K562 (cell line): Measurements from ENCODE around the gene IL27RA. TPM values are rescaled to one million over a fixed set of nuclear protein-coding genes. Genes with fewer than 3 reads are reported as not detected.
A peak's percentile ranks its signal among the peaks of the same experiment; 100 is the strongest.

ENCODE experiments used
- BCL6 ChIP-seq: fragments of 250-450 bp; sonication (Bioruptor Pico); IDR thresholded peaks from 2 replicates; pipeline ENCODE4 v1.4.0; 2020
- HCFC1 ChIP-seq: IDR thresholded peaks from 2 replicates; pipeline ENCODE4 v1.6.1; 2012; ENCODE audit warnings: low read depth, low read length, improper control_type of control experiment
- HEY1 ChIP-seq: fragments of 250-450 bp; sonication (Bioruptor Pico); IDR thresholded peaks from 2 replicates; pipeline ENCODE4 v1.5.0; 2020; ENCODE audit warnings: mild to moderate bottlenecking, moderate library complexity, borderline replicate concordance
- HNRNPLL ChIP-seq: fragments of 200-400 bp; formaldehyde crosslinking; IDR thresholded peaks from 2 replicates; pipeline ENCODE4 v1.6.1; 2017; ENCODE audit warnings: low read length, low read depth, mild to moderate bottlenecking; ENCODE audit not compliant: poor library complexity, severe bottlenecking
- KDM2B ChIP-seq: fragments of 250-450 bp; sonication (Bioruptor Pico); IDR thresholded peaks from 2 replicates; pipeline ENCODE4 v1.8.0; 2021; ENCODE audit warnings: mild to moderate bottlenecking, moderate library complexity
- KLF1 ChIP-seq: fragments of 450-650 bp; IDR thresholded peaks from 2 replicates; pipeline ENCODE4 v1.6.1; 2016; ENCODE audit warnings: missing genetic modification characterization, missing compliant biosample characterization
- KLF10 ChIP-seq: fragments of 250-450 bp; sonication (Bioruptor Pico); IDR thresholded peaks from 2 replicates; pipeline ENCODE4 v1.6.1; 2021; ENCODE audit warnings: matching md5 sums
- MAFG ChIP-seq: fragments of 450-650 bp; conservative IDR thresholded peaks from 2 replicates; pipeline ENCODE4 v1.6.1; 2016; ENCODE audit warnings: missing genetic modification characterization, missing compliant biosample characterization
- NR3C1 ChIP-seq: sonication (generic); formaldehyde crosslinking; IDR thresholded peaks from 2 replicates; pipeline ENCODE4 v1.8.1; 2022; ENCODE audit warnings: missing genetic modification reagents
- SP1 ChIP-seq: sonication (generic); formaldehyde crosslinking; IDR thresholded peaks from 2 replicates; pipeline ENCODE4 v1.8.1; 2022; ENCODE audit warnings: mild to moderate bottlenecking, missing genetic modification reagents
- TEAD4 ChIP-seq, 2 experiments: sonication (generic) in 1 of 2; formaldehyde crosslinking in 1 of 2; IDR thresholded peaks; 2 replicates each; pipeline versions ENCODE4 v1.6.1 to v1.8.0; 2012 to 2022; ENCODE audit warnings: borderline replicate concordance in 1 of 2, inconsistent platforms in 1 of 2, low read length in 1 of 2, mild to moderate bottlenecking in 1 of 2, missing genetic modification reagents in 1 of 2
- ZNF347 ChIP-seq: fragments of 450-650 bp; formaldehyde crosslinking; IDR thresholded peaks from 2 replicates; pipeline ENCODE4 v1.4.0; 2020; ENCODE audit warnings: low read depth, mild to moderate bottlenecking, moderate library complexity
- ZNF584 ChIP-seq: fragments of 200-800 bp; sonication (Bioruptor generic); IDR thresholded peaks from 2 replicates; pipeline ENCODE4 v1.6.1; 2016; ENCODE audit warnings: low read depth, mild to moderate bottlenecking, missing genetic modification characterization, missing compliant biosample characterization
- ZNF696 ChIP-seq: fragments of 250-450 bp; sonication (Bioruptor Pico); conservative IDR thresholded peaks from 2 replicates; pipeline ENCODE4 v1.4.0; 2020; ENCODE audit warnings: mild to moderate bottlenecking, moderate library complexity
- polyA plus RNA-seq, 8 experiments: library from polyadenylated mRNA; depleted of rRNA in 4 of 8; stranded (reverse) in 5 of 8; unstranded in 3 of 8; fragments of >200 nt; fragmentation: Nextera tagmentation in 2 of 8; fragmentation: Illumina TruSeq in 1 of 8; extraction: Ambion mirVana in 2 of 8; extraction: Trizol in 1 of 8; gene quantifications; 2 replicates each; pipeline versions ENCODE4 v1.2.1 to v1.2.3, GENCODE V29; 2011 to 2014; ENCODE audit warnings: inconsistent platforms in 1 of 8, missing spikeins in 1 of 8
- total RNA-seq, 7 experiments: library from RNA; depleted of rRNA in 6 of 7; stranded (reverse); fragments of >200 nt in 6 of 7; fragmentation: Illumina TruSeq in 2 of 7; extraction: Trizol in 2 of 7; gene quantifications; 2 replicates each; pipeline versions ENCODE4 v1.2.1 to v1.2.3, GENCODE V29; 2011 to 2021; ENCODE audit warnings: low replicate concordance in 1 of 7
- TF ChIP-seq, protein P1 (sequence below): fragments of 450-650 bp; IDR thresholded peaks from 2 replicates; pipeline ENCODE4 v1.7.1; 2018; ENCODE audit warnings: mild to moderate bottlenecking, low read depth; ENCODE audit not compliant: partially characterized antibody
- TF ChIP-seq, protein P2 (sequence below): sonication (generic); IDR thresholded peaks from 2 replicates; pipeline ENCODE4 v1.6.1; 2016
- TF ChIP-seq, protein P3 (sequence below): sonication (generic); formaldehyde crosslinking; IDR thresholded peaks from 2 replicates; pipeline ENCODE4 v1.8.0; 2022; ENCODE audit warnings: missing genetic modification reagents, mild to moderate bottlenecking, moderate library complexity, borderline replicate concordance
- TF ChIP-seq, protein P4 (sequence below): sonication (generic); formaldehyde crosslinking; IDR thresholded peaks from 2 replicates; pipeline ENCODE4 v1.8.1; 2023; ENCODE audit warnings: mild to moderate bottlenecking, missing genetic modification reagents
- TF ChIP-seq, protein P5 (sequence below): fragments of 250-450 bp; sonication (Bioruptor Pico); IDR thresholded peaks from 2 replicates; pipeline ENCODE4 v1.4.0; 2020; ENCODE audit warnings: mild to moderate bottlenecking, moderate library complexity

The IL27RA gene
- total and polyA plus RNA-seq, 9 of the 15 experiments (the other 6 are each of a cell fraction or from before 2014, with no cell fraction given) = 1.9 to 15.9 (median 12.0) TPM

DNA sequence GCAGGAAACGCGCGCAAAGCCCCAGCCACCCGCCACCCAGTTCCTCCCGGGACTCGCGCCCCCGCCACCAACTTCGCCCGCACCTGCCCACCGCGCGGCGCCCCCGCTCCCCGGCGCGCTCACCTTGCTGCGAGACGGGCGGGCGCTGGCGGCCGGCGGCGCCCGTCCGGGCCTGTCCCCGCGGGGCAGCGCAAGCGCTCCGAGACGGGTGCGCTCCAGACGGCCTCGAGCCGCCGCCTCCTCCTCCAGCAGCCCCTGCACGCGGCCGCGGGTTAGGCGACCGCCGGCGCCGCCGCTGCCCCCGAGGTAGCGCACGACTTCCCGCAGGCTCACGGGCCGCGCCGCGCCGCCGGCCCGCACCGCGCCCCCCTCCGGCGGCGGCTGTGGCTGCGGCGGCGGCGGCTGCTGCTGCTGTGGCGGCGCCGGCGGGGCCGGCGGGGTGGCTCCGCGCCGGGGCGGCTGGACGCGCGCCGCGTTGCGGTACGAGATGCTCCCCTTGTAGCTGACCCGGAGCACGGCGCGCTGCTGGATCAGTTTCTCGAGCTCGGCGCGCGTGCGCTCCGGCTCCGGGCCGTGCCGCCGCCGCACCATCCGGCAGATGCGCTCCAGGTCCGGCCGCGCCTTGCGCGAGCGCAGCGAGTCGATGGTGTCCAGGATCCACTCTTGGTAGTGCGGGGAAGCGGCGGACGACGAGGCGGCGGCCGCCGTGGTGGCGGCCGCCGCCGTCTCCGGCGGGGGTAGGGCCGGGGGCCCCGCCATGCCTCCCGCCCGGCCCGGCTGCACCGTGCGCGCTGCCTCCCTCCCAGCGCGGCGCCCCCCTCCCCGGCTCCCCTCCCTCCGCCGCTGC lies 58.3 kb downstream of the IL27RA start (continued):
- TF ChIP-seq, protein P1, sequence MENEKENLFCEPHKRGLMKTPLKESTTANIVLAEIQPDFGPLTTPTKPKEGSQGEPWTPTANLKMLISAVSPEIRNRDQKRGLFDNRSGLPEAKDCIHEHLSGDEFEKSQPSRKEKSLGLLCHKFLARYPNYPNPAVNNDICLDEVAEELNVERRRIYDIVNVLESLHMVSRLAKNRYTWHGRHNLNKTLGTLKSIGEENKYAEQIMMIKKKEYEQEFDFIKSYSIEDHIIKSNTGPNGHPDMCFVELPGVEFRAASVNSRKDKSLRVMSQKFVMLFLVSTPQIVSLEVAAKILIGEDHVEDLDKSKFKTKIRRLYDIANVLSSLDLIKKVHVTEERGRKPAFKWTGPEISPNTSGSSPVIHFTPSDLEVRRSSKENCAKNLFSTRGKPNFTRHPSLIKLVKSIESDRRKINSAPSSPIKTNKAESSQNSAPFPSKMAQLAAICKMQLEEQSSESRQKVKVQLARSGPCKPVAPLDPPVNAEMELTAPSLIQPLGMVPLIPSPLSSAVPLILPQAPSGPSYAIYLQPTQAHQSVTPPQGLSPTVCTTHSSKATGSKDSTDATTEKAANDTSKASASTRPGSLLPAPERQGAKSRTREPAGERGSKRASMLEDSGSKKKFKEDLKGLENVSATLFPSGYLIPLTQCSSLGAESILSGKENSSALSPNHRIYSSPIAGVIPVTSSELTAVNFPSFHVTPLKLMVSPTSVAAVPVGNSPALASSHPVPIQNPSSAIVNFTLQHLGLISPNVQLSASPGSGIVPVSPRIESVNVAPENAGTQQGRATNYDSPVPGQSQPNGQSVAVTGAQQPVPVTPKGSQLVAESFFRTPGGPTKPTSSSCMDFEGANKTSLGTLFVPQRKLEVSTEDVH = no peak
- peak; percentile 87 for TF ChIP-seq HNRNPLL
- TF ChIP-seq, protein P2, sequence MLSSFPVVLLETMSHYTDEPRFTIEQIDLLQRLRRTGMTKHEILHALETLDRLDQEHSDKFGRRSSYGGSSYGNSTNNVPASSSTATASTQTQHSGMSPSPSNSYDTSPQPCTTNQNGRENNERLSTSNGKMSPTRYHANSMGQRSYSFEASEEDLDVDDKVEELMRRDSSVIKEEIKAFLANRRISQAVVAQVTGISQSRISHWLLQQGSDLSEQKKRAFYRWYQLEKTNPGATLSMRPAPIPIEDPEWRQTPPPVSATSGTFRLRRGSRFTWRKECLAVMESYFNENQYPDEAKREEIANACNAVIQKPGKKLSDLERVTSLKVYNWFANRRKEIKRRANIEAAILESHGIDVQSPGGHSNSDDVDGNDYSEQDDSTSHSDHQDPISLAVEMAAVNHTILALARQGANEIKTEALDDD = no peak
- TF ChIP-seq, protein P3, sequence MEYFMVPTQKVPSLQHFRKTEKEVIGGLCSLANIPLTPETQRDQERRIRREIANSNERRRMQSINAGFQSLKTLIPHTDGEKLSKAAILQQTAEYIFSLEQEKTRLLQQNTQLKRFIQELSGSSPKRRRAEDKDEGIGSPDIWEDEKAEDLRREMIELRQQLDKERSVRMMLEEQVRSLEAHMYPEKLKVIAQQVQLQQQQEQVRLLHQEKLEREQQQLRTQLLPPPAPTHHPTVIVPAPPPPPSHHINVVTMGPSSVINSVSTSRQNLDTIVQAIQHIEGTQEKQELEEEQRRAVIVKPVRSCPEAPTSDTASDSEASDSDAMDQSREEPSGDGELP (CRISPR knock-in tag) = no peak
- no peak for TF ChIP-seq HEY1 (CRISPR knock-in tag)
- TF ChIP-seq, protein P4, sequence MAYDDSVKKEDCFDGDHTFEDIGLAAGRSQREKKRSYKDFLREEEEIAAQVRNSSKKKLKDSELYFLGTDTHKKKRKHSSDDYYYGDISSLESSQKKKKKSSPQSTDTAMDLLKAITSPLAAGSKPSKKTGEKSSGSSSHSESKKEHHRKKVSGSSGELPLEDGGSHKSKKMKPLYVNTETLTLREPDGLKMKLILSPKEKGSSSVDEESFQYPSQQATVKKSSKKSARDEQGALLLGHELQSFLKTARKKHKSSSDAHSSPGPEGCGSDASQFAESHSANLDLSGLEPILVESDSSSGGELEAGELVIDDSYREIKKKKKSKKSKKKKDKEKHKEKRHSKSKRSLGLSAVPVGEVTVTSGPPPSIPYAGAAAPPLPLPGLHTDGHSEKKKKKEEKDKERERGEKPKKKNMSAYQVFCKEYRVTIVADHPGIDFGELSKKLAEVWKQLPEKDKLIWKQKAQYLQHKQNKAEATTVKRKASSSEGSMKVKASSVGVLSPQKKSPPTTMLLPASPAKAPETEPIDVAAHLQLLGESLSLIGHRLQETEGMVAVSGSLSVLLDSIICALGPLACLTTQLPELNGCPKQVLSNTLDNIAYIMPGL (CRISPR knock-in tag) = no peak
- TF ChIP-seq NR3C1 (CRISPR knock-in tag) = no peak
- TF ChIP-seq, protein P5, sequence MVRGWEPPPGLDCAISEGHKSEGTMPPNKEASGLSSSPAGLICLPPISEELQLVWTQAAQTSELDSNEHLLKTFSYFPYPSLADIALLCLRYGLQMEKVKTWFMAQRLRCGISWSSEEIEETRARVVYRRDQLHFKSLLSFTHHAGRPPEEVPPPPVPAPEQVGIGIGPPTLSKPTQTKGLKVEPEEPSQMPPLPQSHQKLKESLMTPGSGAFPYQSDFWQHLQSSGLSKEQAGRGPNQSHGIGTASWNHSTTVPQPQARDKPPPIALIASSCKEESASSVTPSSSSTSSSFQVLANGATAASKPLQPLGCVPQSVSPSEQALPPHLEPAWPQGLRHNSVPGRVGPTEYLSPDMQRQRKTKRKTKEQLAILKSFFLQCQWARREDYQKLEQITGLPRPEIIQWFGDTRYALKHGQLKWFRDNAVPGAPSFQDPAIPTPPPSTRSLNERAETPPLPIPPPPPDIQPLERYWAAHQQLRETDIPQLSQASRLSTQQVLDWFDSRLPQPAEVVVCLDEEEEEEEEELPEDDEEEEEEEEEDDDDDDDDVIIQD (CRISPR knock-in tag) = no peak
- no peak for TF ChIP-seq KLF1 (tag)
- TF ChIP-seq HCFC1 = no peak
- TF ChIP-seq ZNF696 (CRISPR knock-in tag) = no peak
- no peak for TF ChIP-seq ZNF584
- TF ChIP-seq KDM2B (CRISPR knock-in tag) = no peak
- TF ChIP-seq ZNF347 = no peak
- TF ChIP-seq MAFG (tag) = no peak
- no peak for TF ChIP-seq TEAD4 (IDR thresholded peaks at IDR 0.05; ENCODE audit: low read length)
- TF ChIP-seq TEAD4 (CRISPR knock-in tag; IDR thresholded peaks at IDR 0.05; ENCODE audit: borderline replicate concordance) = no peak
- no peak for TF ChIP-seq BCL6 (CRISPR knock-in tag)
- no peak for TF ChIP-seq SP1
- TF ChIP-seq KLF10 (CRISPR knock-in tag) = no peak
